ENCODE results near the gene SLC5A9.

Gene SLC5A9

DNA sequence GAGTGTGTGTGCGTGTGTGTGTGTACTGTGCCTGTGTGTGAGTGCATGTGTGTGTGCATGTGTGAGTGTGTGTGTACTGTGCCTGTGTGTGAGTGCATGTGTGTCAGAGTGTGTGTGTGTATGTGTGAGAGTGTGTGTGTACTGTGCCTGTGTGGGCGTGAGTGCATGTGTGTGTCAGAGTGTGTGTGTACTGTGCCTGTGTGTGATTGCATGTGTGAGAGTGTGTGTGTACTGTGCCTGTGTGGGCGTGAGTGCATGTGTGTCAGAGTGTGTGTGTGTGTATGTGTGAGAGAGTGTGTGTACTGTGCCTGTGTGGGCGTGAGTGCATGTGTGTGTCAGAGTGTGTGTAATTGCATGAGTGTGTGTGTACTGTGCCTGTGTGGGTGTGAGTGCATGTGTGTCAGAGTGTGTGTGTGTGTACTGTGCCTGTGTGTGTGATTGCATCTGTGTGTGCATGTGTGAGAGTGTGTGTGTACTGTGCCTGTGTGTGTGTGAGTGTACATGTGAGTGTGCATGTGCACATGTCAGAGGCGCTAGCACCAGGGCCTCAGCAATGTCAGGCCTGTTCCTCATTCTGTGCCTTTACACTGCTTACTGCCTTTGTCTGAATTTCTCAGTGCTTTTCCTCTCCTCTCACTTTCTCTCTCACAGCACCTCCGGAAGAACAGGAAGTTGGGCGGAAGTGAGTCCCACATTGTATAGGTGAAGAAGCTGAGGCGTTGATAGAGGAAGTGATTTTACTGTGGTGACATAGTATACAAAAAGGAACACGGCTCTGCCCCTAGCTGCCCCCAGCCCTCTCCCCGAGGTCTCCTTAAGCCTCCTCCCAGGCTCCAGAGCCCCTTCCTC, 4.9 kb downstream of the SLC5A9 start:
- no peak overlapping the region for H3K27ac ChIP-seq

GRCh38 chr1:48228156-48228555, 5.6 kb downstream of the SLC5A9 start:
- H3K27ac ChIP-seq: no peak overlapping the region
- TF ChIP-seq CTCF (IDR thresholded peaks at IDR 0.05) (peak; percentile 35), ZFX (IDR thresholded peaks at IDR 0.05; ENCODE audit: borderline replicate concordance) (no peak)

More for the DNA sequence above, 4.9 kb downstream of the SLC5A9 start:
- TF ChIP-seq ZFX (IDR thresholded peaks at IDR 0.05; ENCODE audit: borderline replicate concordance) (no peak), CTCF (IDR thresholded peaks at IDR 0.05) (no peak)

DNA sequence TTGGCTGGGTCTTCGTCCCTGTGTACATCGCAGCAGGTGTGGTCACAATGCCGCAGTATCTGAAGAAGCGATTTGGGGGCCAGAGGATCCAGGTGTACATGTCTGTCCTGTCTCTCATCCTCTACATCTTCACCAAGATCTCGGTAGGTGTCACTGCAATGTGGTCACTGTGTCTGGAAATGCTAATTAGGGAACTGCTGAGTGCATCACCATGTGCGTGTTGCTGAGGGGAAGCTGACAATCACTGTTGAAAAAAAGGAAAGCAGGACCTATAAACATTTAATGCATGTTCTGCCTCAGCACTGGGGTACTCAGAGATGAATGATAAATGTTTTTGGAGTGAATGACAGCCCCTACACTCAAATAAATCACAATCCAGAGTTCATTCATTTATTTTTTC, 6.8 kb downstream of the SLC5A9 start:
- TF ChIP-seq CTCF (IDR thresholded peaks at IDR 0.05) (no peak), ZFX (IDR thresholded peaks at IDR 0.05; ENCODE audit: borderline replicate concordance) (no peak)

DNA sequence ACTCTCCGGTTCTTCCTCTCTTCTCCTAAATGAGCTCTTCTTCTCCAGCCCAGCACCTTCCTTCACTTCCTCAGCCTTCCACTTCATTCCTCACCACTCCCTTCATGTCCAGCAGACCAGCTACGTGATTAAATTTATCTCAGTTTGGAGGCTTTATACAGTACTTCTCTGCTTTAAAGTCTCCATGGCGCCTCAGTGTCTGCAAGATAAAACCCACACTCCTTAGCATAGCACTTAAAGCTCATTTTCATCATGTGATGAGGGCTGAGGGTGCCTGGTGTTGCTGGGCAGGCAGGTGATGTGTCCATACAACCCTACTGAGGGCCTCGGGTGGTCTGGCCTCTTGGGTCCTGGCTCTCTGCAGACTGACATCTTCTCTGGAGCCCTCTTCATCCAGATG, 7.7 kb downstream of the SLC5A9 start:
- H3K27ac ChIP-seq: no peak overlapping the region
- TF ChIP-seq CTCF (IDR thresholded peaks at IDR 0.05) (no peak), ZFX (IDR thresholded peaks at IDR 0.05; ENCODE audit: borderline replicate concordance) (no peak)

More for the DNA sequence above, 6.8 kb downstream of the SLC5A9 start:
- H3K27ac ChIP-seq: no peak overlapping the region

DNA sequence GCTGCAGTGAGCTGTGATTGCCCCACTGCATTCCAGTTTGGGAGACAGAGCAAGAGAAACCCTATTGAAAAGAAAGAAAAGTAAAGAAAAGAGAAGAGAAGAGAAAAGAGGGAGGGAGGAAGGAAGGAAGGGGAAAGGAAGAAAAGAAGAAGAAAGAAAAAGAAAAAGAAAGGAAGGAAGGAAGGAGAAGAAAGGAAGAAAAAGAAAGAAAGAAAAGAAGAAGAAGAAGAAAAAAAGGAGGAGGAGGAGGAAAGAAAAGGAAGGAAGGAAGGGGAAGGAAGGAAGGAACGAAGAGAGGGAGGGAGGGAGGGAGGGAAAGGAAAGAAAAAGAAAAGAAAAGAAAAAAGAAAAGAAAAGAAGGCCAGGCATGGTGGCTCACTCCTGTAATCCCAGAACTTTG, 10.2 kb downstream of the SLC5A9 start:
- no peak for TF ChIP-seq CTCF (IDR thresholded peaks at IDR 0.05)
- no peak for TF ChIP-seq ZFX (IDR thresholded peaks at IDR 0.05; ENCODE audit: borderline replicate concordance)
- H3K27ac ChIP-seq: no peak overlapping the region

DNA sequence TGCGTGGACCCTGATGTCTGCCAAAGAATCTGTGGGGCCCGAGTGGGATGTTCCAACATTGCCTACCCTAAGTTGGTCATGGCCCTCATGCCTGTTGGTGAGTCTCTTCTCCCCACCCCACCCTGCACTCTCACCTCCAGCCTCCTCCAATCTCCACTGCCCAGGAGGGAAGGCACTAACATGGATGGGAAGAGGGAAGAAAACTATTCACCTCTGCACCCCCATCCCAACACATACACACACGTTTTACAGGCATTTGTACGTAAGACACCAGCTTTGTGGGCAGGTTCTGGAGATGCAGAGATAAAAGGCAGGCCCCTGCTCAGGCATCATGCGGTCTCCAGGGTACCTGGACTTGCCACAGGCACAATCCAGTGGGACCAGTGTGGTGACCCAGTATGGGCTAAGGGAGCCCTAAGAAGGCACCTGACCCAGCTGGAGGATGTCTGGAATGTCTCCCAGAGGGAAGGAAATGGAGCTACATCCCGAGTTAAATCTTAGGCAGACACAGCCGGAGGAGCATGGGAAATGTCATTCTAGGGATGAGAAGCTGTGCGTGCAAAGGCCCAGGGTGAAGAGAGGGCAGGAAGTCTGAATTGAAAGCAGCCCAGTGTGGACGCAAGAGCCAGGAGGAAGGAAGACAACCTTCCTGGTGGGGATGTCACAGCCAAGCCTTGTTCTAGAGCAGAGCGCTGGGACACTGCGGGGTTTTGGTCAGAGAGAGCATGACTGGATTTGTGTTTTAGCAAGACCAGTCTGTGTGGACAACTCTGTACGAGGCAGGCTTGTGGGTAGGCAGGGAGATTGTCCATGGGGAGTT, 11.4 kb downstream of the SLC5A9 start:
- H3K27ac ChIP-seq: no peak overlapping the region

More for the DNA sequence above, 11.4 kb downstream of the SLC5A9 start:
- TF ChIP-seq ZFX (IDR thresholded peaks at IDR 0.05; ENCODE audit: borderline replicate concordance) (no peak), CTCF (IDR thresholded peaks at IDR 0.05) (no peak)

All from 22Rv1 (cell line).